ENCODE data around the gene ZNF212.

- TF ChIP-seq ZNF274 (IDR thresholded peaks at IDR 0.05; ENCODE audit: low read depth, low read length) (no peak), YY1 (IDR thresholded peaks at IDR 0.05; ENCODE audit: insufficient read depth, insufficient read length) (no peak)
These were observed 29.8 kb upstream of the ZNF212 start for GRCh38 chr7:149209518-149210269.

All from NT2/D1 (cell line).